Endodermal cell (in vitro differentiated cells): ENCODE measurements around the gene ACAP1. TPM values are rescaled to one million over a fixed set of nuclear protein-coding genes. Genes with fewer than 3 reads are reported as not detected.
A peak's percentile ranks its signal among the peaks of the same experiment; 100 is the strongest.

Experiments used
- DNase-seq: peaks from one replicate; pipeline ENCODE4 v3.0.0-alpha.2; 2017
- H3K27ac ChIP-seq: 2 replicates; pipeline ENCODE4 v1.5.1; 2013; ENCODE audit warnings: mild to moderate bottlenecking, low read depth, low read length, moderate library complexity
- H3K27me3 ChIP-seq: 2 replicates; pipeline ENCODE4 v1.6.1; 2013; ENCODE audit warnings: mild to moderate bottlenecking, low read length, moderate library complexity; ENCODE audit not compliant: insufficient read depth, control insufficient read depth, poor library complexity, severe bottlenecking
- H3K36me3 ChIP-seq: 2 replicates; pipeline ENCODE4 v1.7.0; 2013; ENCODE audit warnings: mild to moderate bottlenecking, low read length, moderate library complexity; ENCODE audit not compliant: control insufficient read depth, insufficient read depth
- H3K4me1 ChIP-seq: one replicate; pipeline ENCODE4 v1.7.0; 2013; ENCODE audit warnings: low read length; ENCODE audit not compliant: control insufficient read depth, insufficient read depth
- H3K4me3 ChIP-seq: 2 replicates; pipeline ENCODE4 v1.5.1; 2013; ENCODE audit warnings: mild to moderate bottlenecking, low read length, moderate library complexity
- H3K9ac ChIP-seq: 2 replicates; pipeline ENCODE4 v1.6.1; 2013; ENCODE audit warnings: mild to moderate bottlenecking, low read length, moderate library complexity; ENCODE audit not compliant: poor library complexity, severe bottlenecking; ENCODE audit errors: extremely low read depth
- H3K9me3 ChIP-seq: 2 replicates; pipeline ENCODE4 v1.6.1; 2013; ENCODE audit warnings: mild to moderate bottlenecking, low read length, moderate library complexity; ENCODE audit not compliant: control insufficient read depth
- H3K27ac Mint-ChIP-seq: 2 replicates; pipeline ENCODE4 v1.8.0; 2020; ENCODE audit warnings: mixed read lengths
- H3K27me3 Mint-ChIP-seq: 2 replicates; pipeline ENCODE4 v1.8.0; 2021; ENCODE audit warnings: mild to moderate bottlenecking, mixed read lengths; ENCODE audit not compliant: insufficient read depth
- H3K36me3 Mint-ChIP-seq: 2 replicates; pipeline ENCODE4 v1.8.0; 2020; ENCODE audit warnings: low read depth, mixed read lengths
- H3K4me1 Mint-ChIP-seq: 2 replicates; pipeline ENCODE4 v1.8.0; 2020; ENCODE audit warnings: mixed read lengths
- H3K4me3 Mint-ChIP-seq: 2 replicates; pipeline ENCODE4 v1.8.0; 2020; ENCODE audit warnings: mild to moderate bottlenecking, moderate library complexity, mixed read lengths
- H3K9me3 Mint-ChIP-seq: 2 replicates; pipeline ENCODE4 v1.8.0; 2020; ENCODE audit warnings: mild to moderate bottlenecking, mixed read lengths
- WGBS, 2 experiments: methylation state at CpG; one replicate each; pipeline versions ENCODE4 v1.1.5 to v1.1.7; 2013; ENCODE audit warnings: missing lambda C conversion rate in 2 of 2, mixed read lengths in 1 of 2; ENCODE audit not compliant: insufficient coverage in 1 of 2, insufficient read length in 1 of 2; 5-methylcytosine and 5-hydroxymethylcytosine counted together
- total RNA-seq, 2 donors: library from RNA; stranded (reverse); fragmentation: NEBNext Ultra II Directional in 1 of 2; extraction: Animal tissue kit (Norgen Biotek cat#: 25700) in 1 of 2; gene quantifications; 2 replicates in 1 of 2; 3 replicates in 1 of 2; pipeline ENCODE4 v1.2.1, GENCODE V29; 2021
- TF ChIP-seq, protein P1 (sequence below): fragments of 200-600 bp; sonication (generic); conservative IDR thresholded peaks from 2 replicates; pipeline ENCODE4 v1.5.0; 2021; ENCODE audit warnings: antibody characterized with exemption, mild to moderate bottlenecking

ACAP1 gene
- total RNA-seq, 2 donors from 2014 or later: 4.5 to 8.4 TPM

DNA sequence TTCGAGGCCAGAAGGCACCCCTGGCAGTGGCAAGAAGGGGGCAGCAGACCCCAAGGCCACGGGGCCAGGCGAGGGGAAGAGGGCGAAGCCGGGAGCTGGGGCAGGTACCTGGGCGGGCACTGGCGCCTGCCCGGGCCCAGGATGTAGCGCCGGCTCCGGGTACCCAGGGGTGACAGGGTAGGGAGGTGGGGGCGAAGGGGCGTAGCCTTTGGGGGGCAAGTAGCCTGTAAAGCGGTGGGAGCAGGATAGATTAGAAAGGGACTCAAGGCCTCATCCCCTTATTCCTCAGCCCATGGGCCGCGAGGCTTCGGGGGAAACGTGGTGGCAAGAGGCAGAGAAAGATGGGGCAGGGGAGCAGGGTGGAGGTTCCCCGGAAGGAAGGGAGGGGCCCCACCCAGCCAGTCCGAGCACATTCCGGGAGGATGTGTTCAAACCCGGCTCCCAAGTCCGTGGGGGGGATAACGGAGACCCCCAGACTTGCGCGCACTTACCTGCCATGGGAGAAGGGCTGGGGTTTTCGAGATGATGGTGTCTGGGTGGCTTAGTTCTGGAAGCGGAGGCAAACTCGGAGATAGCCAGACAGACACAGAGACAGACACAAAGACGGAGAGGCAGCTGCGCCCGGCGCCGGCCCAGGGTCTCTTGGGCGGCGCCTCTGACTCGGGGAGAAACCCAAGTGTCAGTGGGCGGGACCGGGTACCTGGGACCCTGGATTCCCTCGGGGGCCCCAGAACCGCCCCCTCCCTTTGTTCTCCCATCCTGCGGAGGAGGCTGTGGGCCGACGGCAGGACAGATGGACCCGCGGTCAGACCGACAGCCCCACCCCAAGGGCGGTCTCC lies 57.5 kb downstream of the ACAP1 start:
- Histone ChIP-seq H3K27me3 (no peaks in the 10 kb centered on the region), H3K4me1 (peaks cover 3% of the 10 kb centered on the region), H3K9me3 (no peaks in the 10 kb centered on the region), H3K27ac (peak overlapping the region; percentile 79), H3K36me3 (peaks cover 27% of the 10 kb centered on the region), H3K4me3 (peak overlapping the region; percentile 85), H3K9ac (peak overlapping the region; percentile 50)
- Mint-ChIP-seq H3K9me3 (no peaks in the 10 kb centered on the region), H3K27ac (peak overlapping the region; percentile 61), H3K4me1 (peaks cover 4% of the 10 kb centered on the region), H3K4me3 (peak overlapping the region; percentile 59), H3K36me3 (peaks cover 14% of the 10 kb centered on the region), H3K27me3 (peaks cover 12% of the 10 kb centered on the region)
- WGBS, 2 experiments: 19 to 21% methylated on average over 20 to 48 of the region's 48 CpGs
- peak; percentile 90 for DNase-seq
- TF ChIP-seq, protein P1, sequence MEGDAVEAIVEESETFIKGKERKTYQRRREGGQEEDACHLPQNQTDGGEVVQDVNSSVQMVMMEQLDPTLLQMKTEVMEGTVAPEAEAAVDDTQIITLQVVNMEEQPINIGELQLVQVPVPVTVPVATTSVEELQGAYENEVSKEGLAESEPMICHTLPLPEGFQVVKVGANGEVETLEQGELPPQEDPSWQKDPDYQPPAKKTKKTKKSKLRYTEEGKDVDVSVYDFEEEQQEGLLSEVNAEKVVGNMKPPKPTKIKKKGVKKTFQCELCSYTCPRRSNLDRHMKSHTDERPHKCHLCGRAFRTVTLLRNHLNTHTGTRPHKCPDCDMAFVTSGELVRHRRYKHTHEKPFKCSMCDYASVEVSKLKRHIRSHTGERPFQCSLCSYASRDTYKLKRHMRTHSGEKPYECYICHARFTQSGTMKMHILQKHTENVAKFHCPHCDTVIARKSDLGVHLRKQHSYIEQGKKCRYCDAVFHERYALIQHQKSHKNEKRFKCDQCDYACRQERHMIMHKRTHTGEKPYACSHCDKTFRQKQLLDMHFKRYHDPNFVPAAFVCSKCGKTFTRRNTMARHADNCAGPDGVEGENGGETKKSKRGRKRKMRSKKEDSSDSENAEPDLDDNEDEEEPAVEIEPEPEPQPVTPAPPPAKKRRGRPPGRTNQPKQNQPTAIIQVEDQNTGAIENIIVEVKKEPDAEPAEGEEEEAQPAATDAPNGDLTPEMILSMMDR: peak; percentile 63

DNA sequence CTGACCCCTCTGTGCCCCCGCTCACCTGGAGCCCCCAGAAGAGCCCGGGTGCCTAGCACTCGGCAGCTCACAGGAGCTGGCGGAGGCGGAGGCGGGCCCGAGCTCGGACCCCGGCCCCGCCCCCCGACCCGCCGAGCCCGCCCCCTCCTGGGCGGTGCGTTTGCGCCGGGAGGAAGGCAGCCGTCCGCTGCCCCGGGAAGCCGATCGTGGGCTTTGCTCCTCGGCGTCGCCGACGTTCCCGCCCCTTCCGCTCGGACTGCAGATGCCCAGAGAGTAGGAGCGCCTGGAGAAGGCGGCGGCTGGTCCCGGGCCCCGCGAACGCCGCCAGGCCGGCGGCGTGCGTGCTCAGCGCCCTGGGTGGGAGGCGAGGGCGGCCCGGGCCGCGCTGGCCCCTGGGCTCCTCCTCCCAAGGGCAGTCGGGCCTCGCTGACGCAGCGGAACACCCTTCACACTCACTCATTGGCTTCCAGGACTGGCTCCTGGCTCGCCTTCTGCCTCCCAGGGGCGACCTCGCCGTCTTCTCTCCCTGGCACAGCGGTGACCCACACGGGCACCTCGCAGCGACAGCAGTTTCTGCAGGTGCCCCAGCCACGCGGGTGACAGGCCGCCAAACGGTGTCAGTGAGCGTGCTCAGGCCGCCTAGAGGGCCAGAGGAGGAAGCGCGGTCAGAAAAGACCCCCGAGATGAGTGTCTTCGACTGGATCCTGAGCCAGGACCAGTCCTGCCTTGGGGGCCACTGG lies 58.3 kb downstream of the ACAP1 start, which contains the start of gene PLSCR3:
Gene PLSCR3, minus strand, starts transcription at position 74 of the 740 bp plus-strand sequence. CDS start 415 bp downstream, outside the sequence.
- 0 to 1% methylated on average over 34 to 71 of the region's 71 CpGs for WGBS, 2 experiments
- H3K27ac Mint-ChIP-seq: peak within 1 kb of the TSS; percentile 61
- H3K4me1 Mint-ChIP-seq: peaks cover 4% of the 10 kb centered on the region
- H3K27me3 Mint-ChIP-seq: peaks cover 12% of the 10 kb centered on the region
- peak; percentile 97 for DNase-seq
- H3K36me3 ChIP-seq: peaks cover 21% of the 10 kb centered on the region
- no peaks in the 10 kb centered on the region for H3K9me3 ChIP-seq
- TF ChIP-seq, protein P1: peak; percentile 78
- H3K4me3 Mint-ChIP-seq: peak within 1 kb of the TSS; percentile 59
- peaks cover 3% of the 10 kb centered on the region for H3K4me1 ChIP-seq
- H3K27me3 ChIP-seq: no peaks in the 10 kb centered on the region
- H3K27ac ChIP-seq: peak within 1 kb of the TSS; percentile 79
- H3K36me3 Mint-ChIP-seq: peaks cover 6% of the 10 kb centered on the region
- H3K9me3 Mint-ChIP-seq: no peaks in the 10 kb centered on the region
- peak within 1 kb of the TSS; percentile 85 for H3K4me3 ChIP-seq
- peak within 1 kb of the TSS; percentile 50 for H3K9ac ChIP-seq

DNA sequence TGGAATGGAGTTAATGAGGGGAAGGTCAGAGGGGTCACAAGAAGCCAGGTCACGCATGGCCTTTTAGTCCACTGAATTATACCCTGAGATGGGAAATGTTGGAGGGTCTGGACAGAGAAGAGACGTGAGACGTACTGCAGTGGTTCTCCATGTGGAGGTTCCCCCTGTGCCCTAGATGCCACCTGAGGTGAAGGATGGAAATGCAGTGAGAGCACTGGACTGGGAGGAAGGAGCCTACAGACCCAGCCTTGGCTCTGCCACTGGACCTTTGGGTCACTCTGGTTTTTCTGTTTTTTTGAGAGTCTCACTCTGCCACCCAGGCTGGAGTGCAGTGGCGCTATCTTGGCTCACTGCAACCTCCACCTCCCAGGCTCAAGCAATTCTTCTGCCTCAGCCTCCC lies 59.8 kb downstream of the ACAP1 start:
- no peak overlapping the region for H3K4me3 ChIP-seq
- Mint-ChIP-seq H3K27ac (no peak overlapping the region), H3K27me3 (peaks cover 12% of the 10 kb centered on the region), H3K36me3 (peaks cover 5% of the 10 kb centered on the region), H3K4me1 (peaks cover 4% of the 10 kb centered on the region), H3K9me3 (no peaks in the 10 kb centered on the region), H3K4me3 (no peak overlapping the region)
- H3K27me3 ChIP-seq: no peaks in the 10 kb centered on the region
- no peak overlapping the region for H3K9ac ChIP-seq
- peaks cover 12% of the 10 kb centered on the region for H3K36me3 ChIP-seq
- peaks cover 3% of the 10 kb centered on the region for H3K4me1 ChIP-seq
- DNase-seq: peak; percentile 46
- 90 to 94% methylated on average over 3 to 4 of the region's 4 CpGs for WGBS, 2 experiments
- no peaks in the 10 kb centered on the region for H3K9me3 ChIP-seq
- TF ChIP-seq, protein P1: no peak
- H3K27ac ChIP-seq: no peak overlapping the region
